HepG2 (cell line): Measurements from ENCODE around the gene HMGN4. TPM values are rescaled to one million over a fixed set of nuclear protein-coding genes. Genes with fewer than 3 reads are reported as not detected.

Experiments
- CENPX ChIP-seq: sonication (generic); formaldehyde crosslinking; IDR thresholded peaks from 2 replicates; pipeline ENCODE4 v1.9.0; 2021; ENCODE audit warnings: mild to moderate bottlenecking, missing genetic modification reagents, moderate library complexity
- DZIP1 ChIP-seq: sonication (generic); formaldehyde crosslinking; IDR thresholded peaks from 2 replicates; pipeline ENCODE4 v1.5.0; 2020; ENCODE audit warnings: mild to moderate bottlenecking, missing genetic modification reagents
- ELF1 ChIP-seq: sonication (generic); formaldehyde crosslinking; IDR thresholded peaks from 2 replicates; pipeline ENCODE4 v1.4.0; 2020; ENCODE audit warnings: missing genetic modification reagents
- ERF ChIP-seq: IDR thresholded peaks from 2 replicates; pipeline ENCODE4 v1.6.1; 2018; ENCODE audit warnings: missing biosample characterization, missing genetic modification reagents
- FOXM1 ChIP-seq: sonication (generic); formaldehyde crosslinking; IDR thresholded peaks from 2 replicates; pipeline ENCODE4 v1.5.0; 2020; ENCODE audit warnings: missing genetic modification reagents
- HINFP ChIP-seq: sonication (generic); formaldehyde crosslinking; IDR thresholded peaks from 2 replicates; pipeline ENCODE4 v1.4.0; 2020; ENCODE audit warnings: low read depth, mild to moderate bottlenecking, missing genetic modification reagents
- HMG20A ChIP-seq: IDR thresholded peaks from 2 replicates; pipeline ENCODE4 v1.6.1; 2016; ENCODE audit warnings: borderline replicate concordance
- HNF4A ChIP-seq: sonication (generic); formaldehyde crosslinking; IDR thresholded peaks from 2 replicates; pipeline ENCODE4 v1.4.0; 2020; ENCODE audit warnings: missing genetic modification reagents
- MAFK ChIP-seq, 2 experiments: IDR thresholded peaks in 1 of 2; conservative IDR thresholded peaks in 1 of 2; 2 replicates each; pipeline ENCODE4 v1.6.1; 2011; ENCODE audit warnings: improper control_type of control experiment in 2 of 2, low read length in 2 of 2
- PHF21A ChIP-seq: sonication (generic); formaldehyde crosslinking; IDR thresholded peaks from 2 replicates; pipeline ENCODE4 v1.5.0; 2020; ENCODE audit warnings: mild to moderate bottlenecking, missing genetic modification reagents
- RBAK ChIP-seq: sonication (generic); formaldehyde crosslinking; IDR thresholded peaks from 2 replicates; pipeline ENCODE4 v1.5.1; 2020; ENCODE audit warnings: mild to moderate bottlenecking, missing genetic modification reagents
- SIX1 ChIP-seq: sonication (generic); formaldehyde crosslinking; IDR thresholded peaks from 2 replicates; pipeline ENCODE4 v1.4.0; 2020; ENCODE audit warnings: missing genetic modification reagents, borderline replicate concordance
- SMC3 ChIP-seq: IDR thresholded peaks from 2 replicates; pipeline ENCODE4 v1.6.1; 2011; ENCODE audit warnings: low read length, improper control_type of control experiment
- SP2 ChIP-seq: sonication (generic); formaldehyde crosslinking; IDR thresholded peaks from 2 replicates; pipeline ENCODE4 v1.5.1; 2020; ENCODE audit warnings: mild to moderate bottlenecking, missing genetic modification reagents
- TBP ChIP-seq: sonication (generic); formaldehyde crosslinking; IDR thresholded peaks from 2 replicates; pipeline ENCODE4 v1.5.0; 2020; ENCODE audit warnings: missing genetic modification reagents
- TOE1 ChIP-seq: sonication (generic); formaldehyde crosslinking; IDR thresholded peaks from 2 replicates; pipeline ENCODE4 v1.4.0; 2020; ENCODE audit warnings: mild to moderate bottlenecking, missing genetic modification reagents
- WIZ ChIP-seq: sonication (generic); formaldehyde crosslinking; IDR thresholded peaks from 2 replicates; pipeline ENCODE4 v1.5.1; 2020; ENCODE audit warnings: mild to moderate bottlenecking, missing genetic modification reagents
- ZNF235 ChIP-seq: sonication (generic); formaldehyde crosslinking; IDR thresholded peaks from 2 replicates; pipeline ENCODE4 v1.8.1; 2023; ENCODE audit warnings: mild to moderate bottlenecking, missing genetic modification reagents, borderline replicate concordance
- ZNF24 ChIP-seq: fragments of 450-650 bp; IDR thresholded peaks from 2 replicates; pipeline ENCODE4 v1.6.1; 2017; ENCODE audit warnings: antibody characterized with exemption, mild to moderate bottlenecking
- ZNF562 ChIP-seq: sonication (generic); formaldehyde crosslinking; IDR thresholded peaks from 2 replicates; pipeline ENCODE4 v1.8.0; 2022; ENCODE audit warnings: missing genetic modification reagents, borderline replicate concordance
- ZNF878 ChIP-seq: sonication (generic); formaldehyde crosslinking; IDR thresholded peaks from 2 replicates; pipeline ENCODE4 v1.8.1; 2023; ENCODE audit warnings: mild to moderate bottlenecking, missing genetic modification reagents, moderate library complexity
- polyA plus RNA-seq, 8 experiments: library from polyadenylated mRNA; depleted of rRNA in 3 of 8; stranded (reverse) in 7 of 8; unstranded in 1 of 8; fragments of >200 nt; fragmentation: Illumina TruSeq in 4 of 8; extraction: Trizol in 4 of 8; gene quantifications; 2 replicates each; pipeline versions ENCODE4 v1.2.1 to v1.2.3, GENCODE V29; 2011 to 2016; ENCODE audit warnings: low read depth in 4 of 8, missing spikeins in 1 of 8, mixed read lengths in 1 of 8; ENCODE audit not compliant: insufficient read depth in 1 of 8
- total RNA-seq, 5 experiments: library from RNA; depleted of rRNA; stranded (reverse); fragments of >200 nt; fragmentation: Illumina TruSeq; extraction: Trizol; gene quantifications; 2 replicates each; pipeline ENCODE4 v1.2.3, GENCODE V29; 2016; ENCODE audit warnings: low read depth in 1 of 5
- TF ChIP-seq, protein P1 (sequence below): IDR thresholded peaks from 2 replicates; pipeline ENCODE4 v1.6.1; 2016; ENCODE audit warnings: low read depth, missing genetic modification reagents, missing compliant biosample characterization

HMGN4 gene
- total and polyA plus RNA-seq, 2 of the 13 experiments (the other 11 are each of a cell fraction or from before 2014, with no cell fraction given) = 39.9 to 52.1 TPM

DNA sequence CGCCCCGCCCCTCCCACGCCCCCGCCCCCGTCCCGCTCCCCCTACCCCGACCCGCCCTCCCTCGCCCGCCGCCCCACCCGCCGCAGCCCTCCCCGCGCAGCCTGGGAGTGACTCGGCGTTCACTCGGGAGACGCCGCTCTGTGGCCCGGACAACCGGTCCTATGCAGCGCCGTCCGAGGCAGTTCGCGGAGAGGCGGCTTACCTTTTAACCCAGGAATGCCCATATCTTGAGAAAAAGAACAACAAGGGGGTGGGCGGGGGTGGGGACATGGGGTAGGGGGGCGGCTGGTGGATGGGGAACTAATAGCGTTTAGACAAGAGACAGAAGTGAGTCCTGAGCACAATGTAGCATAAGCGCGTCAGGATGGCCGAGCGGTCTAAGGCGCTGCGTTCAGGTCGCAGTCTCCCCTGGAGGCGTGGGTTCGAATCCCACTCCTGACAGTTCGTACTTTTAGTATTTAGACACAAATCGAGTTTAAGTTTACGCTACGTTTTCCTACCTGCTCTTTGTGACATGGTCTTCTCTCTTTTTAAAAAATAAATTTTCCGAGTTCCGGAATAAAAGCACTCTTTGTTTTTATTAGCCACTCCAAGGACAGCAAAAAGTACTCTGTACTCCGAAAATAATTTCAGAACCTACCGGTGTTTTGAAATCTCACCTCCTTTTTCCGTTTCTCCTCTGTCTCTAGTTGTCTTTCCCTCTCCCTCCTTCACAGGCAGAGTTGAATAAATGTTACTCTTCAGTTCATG is 17.1 kb upstream of the HMGN4 start (continued):
- TF ChIP-seq PHF21A (CRISPR knock-in tag) = no peak
- TF ChIP-seq CENPX = no peak
- no peak for TF ChIP-seq WIZ (CRISPR knock-in tag)
- TF ChIP-seq ELF1 (CRISPR knock-in tag) = no peak
- TF ChIP-seq, protein P1, sequence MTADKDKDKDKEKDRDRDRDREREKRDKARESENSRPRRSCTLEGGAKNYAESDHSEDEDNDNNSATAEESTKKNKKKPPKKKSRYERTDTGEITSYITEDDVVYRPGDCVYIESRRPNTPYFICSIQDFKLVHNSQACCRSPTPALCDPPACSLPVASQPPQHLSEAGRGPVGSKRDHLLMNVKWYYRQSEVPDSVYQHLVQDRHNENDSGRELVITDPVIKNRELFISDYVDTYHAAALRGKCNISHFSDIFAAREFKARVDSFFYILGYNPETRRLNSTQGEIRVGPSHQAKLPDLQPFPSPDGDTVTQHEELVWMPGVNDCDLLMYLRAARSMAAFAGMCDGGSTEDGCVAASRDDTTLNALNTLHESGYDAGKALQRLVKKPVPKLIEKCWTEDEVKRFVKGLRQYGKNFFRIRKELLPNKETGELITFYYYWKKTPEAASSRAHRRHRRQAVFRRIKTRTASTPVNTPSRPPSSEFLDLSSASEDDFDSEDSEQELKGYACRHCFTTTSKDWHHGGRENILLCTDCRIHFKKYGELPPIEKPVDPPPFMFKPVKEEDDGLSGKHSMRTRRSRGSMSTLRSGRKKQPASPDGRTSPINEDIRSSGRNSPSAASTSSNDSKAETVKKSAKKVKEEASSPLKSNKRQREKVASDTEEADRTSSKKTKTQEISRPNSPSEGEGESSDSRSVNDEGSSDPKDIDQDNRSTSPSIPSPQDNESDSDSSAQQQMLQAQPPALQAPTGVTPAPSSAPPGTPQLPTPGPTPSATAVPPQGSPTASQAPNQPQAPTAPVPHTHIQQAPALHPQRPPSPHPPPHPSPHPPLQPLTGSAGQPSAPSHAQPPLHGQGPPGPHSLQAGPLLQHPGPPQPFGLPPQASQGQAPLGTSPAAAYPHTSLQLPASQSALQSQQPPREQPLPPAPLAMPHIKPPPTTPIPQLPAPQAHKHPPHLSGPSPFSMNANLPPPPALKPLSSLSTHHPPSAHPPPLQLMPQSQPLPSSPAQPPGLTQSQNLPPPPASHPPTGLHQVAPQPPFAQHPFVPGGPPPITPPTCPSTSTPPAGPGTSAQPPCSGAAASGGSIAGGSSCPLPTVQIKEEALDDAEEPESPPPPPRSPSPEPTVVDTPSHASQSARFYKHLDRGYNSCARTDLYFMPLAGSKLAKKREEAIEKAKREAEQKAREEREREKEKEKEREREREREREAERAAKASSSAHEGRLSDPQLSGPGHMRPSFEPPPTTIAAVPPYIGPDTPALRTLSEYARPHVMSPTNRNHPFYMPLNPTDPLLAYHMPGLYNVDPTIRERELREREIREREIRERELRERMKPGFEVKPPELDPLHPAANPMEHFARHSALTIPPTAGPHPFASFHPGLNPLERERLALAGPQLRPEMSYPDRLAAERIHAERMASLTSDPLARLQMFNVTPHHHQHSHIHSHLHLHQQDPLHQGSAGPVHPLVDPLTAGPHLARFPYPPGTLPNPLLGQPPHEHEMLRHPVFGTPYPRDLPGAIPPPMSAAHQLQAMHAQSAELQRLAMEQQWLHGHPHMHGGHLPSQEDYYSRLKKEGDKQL (CRISPR knock-in tag) = peak; percentile 52; the same call in 1 of the 2 replicates
- no peak for TF ChIP-seq SIX1 (CRISPR knock-in tag)
- TF ChIP-seq TOE1 (CRISPR knock-in tag) = no peak
- no peak for TF ChIP-seq HNF4A (CRISPR knock-in tag)
- no peak for TF ChIP-seq RBAK (CRISPR knock-in tag)
- peak; percentile 48; the same call in 1 of the 2 replicates for TF ChIP-seq HMG20A
- TF ChIP-seq ZNF562 (CRISPR knock-in tag) = no peak
- no peak for TF ChIP-seq FOXM1 (CRISPR knock-in tag)
- TF ChIP-seq SP2 (CRISPR knock-in tag) = no peak
- TF ChIP-seq MAFK (conservative IDR thresholded peaks at IDR 0.05 in 1 of 2, IDR thresholded peaks at IDR 0.05 in 1 of 2; ENCODE audit: low read length in 2 of 2) = no peak
- TF ChIP-seq ZNF878 (CRISPR knock-in tag) = no peak
- no peak for TF ChIP-seq HINFP
- TF ChIP-seq ZNF235 (CRISPR knock-in tag) = no peak
- no peak for TF ChIP-seq TBP (CRISPR knock-in tag)
- no peak for TF ChIP-seq SMC3
- peak; percentile 52; the same call in 1 of the 2 replicates for TF ChIP-seq ERF (CRISPR knock-in tag)
- no peak for TF ChIP-seq DZIP1 (CRISPR knock-in tag)
- peak; percentile 100 for TF ChIP-seq ZNF24
